Measurements from ENCODE around the gene PXYLP1. TPM values are rescaled to one million over a fixed set of nuclear protein-coding genes. Genes with fewer than 3 reads are reported as not detected.
"Not testable (repeated sequence)": the region's sequence is repeated elsewhere in the genome, so short reads cannot be mapped to it uniquely, and the experiment has no call there.

PXYLP1 gene
- total and polyA plus RNA-seq, 9 of the 15 experiments (the other 6 are each of a cell fraction or from before 2014, with no cell fraction given), result 0.80 to 2.9 (median 1.3) TPM

- H3K4me2 ChIP-seq (ENCODE audit: insufficient read depth, low read length); H3K36me3 ChIP-seq (ENCODE audit: control insufficient read depth, insufficient read depth, low read length); DNase-seq (ENCODE audit: extremely low read depth in 1 of 4, low spot score in 3 of 4); H3K9me3 ChIP-seq (replicated peaks; ENCODE audit: control insufficient read depth, insufficient read depth, low read depth, low read length); H3K9me1 ChIP-seq (ENCODE audit: control insufficient read depth, insufficient read depth, low read length); ATAC-seq; H3K27me3 ChIP-seq (ENCODE audit: control insufficient read depth in 2 of 2, insufficient read depth in 2 of 2, low read length in 2 of 2); H4K20me1 ChIP-seq (replicated peaks; ENCODE audit: control insufficient read depth, insufficient read depth, low read length); BruUV-seq (replicated peaks); H3K4me3 ChIP-seq; H3K79me2 ChIP-seq (ENCODE audit: control insufficient read depth, insufficient read depth, low read length); H3K9ac ChIP-seq (ENCODE audit: insufficient read depth in 1 of 2, low read depth in 2 of 2, low read length in 2 of 2); FAIRE-seq; H3K27ac ChIP-seq (ENCODE audit: extremely low read depth, low read depth, low read length); CTCF ChIA-PET (ENCODE audit: low intra/inter-chr PET ratio); H2AFZ ChIP-seq (ENCODE audit: low read depth, low read length): not testable (repeated sequence)
- TF ChIP-seq RBM25 (IDR thresholded peaks at IDR 0.05; ENCODE audit: low read depth, low read length, severe bottlenecking) (peak; percentile 44), BCOR (IDR thresholded peaks at IDR 0.05) (peak; percentile 90), ZNF146 (CRISPR knock-in tag; IDR thresholded peaks at IDR 0.05; ENCODE audit: unreplicated experiment) (peak; percentile 98), SMARCA5 (IDR thresholded peaks at IDR 0.05) (peak; percentile 64), KDM1A (IDR thresholded peaks at IDR 0.05) (peak; percentile 63 to 75; a peak in 3 of 4 replicates), HDAC2 (IDR thresholded peaks at IDR 0.05) (0 out of 2 replicates have a peak, but pooled peaks have one; percentile 14)
- WGBS (ENCODE audit: insufficient coverage, low coverage, missing lambda C conversion rate), result 90% methylated on average over 4 of the region's 4 CpGs
- H3K4me1 ChIP-seq (replicated peaks in 1 of 2; ENCODE audit: control insufficient read depth in 2 of 2, insufficient read depth in 2 of 2, low read length in 2 of 2), result peaks cover 16 to 27% of the 10 kb centered on the region in 2 experiments
- POLR2A ChIA-PET, result interaction anchor here (0.6 kb wide), 1 partner anchor 10 kb away, joined by 5 read pairs; no protein-coding TSS in a partner anchor
- intact Hi-C loops (cut with micrococcal nuclease) (loop anchor here (5.0 kb wide), 1 partner anchor 333 kb away; no protein-coding TSS in a partner anchor), in situ Hi-C loops (cut with MboI) (loop anchor here (5.0 kb wide), 2 partner anchors 138 to 248 kb away; no protein-coding TSS in a partner anchor)
Observed at GRCh38 chr3:141314415-141314814, 82.8 kb downstream of the PXYLP1 start.

GRCh38 chr3:141316851-141317250 is 85.2 kb downstream of the PXYLP1 start:
- Histone ChIP-seq H3K4me2 (ENCODE audit: insufficient read depth, low read length) (no peak overlapping the region), H3K9me1 (ENCODE audit: control insufficient read depth, insufficient read depth, low read length) (no peaks in the 10 kb centered on the region), H4K20me1 (replicated peaks; ENCODE audit: control insufficient read depth, insufficient read depth, low read length) (no peaks in the 10 kb centered on the region), H3K79me2 (ENCODE audit: control insufficient read depth, insufficient read depth, low read length) (no peaks in the 10 kb centered on the region), H3K9me3 (replicated peaks; ENCODE audit: control insufficient read depth, insufficient read depth, low read depth, low read length) (no peaks in the 10 kb centered on the region; the same call in 1 of the 2 replicates), H3K4me1 (replicated peaks in 1 of 2; ENCODE audit: control insufficient read depth in 2 of 2, insufficient read depth in 2 of 2, low read length in 2 of 2) (peaks cover 15 to 22% of the 10 kb centered on the region in 2 experiments), H3K4me3 (no peak overlapping the region), H3K9ac (ENCODE audit: insufficient read depth in 1 of 2, low read depth in 2 of 2, low read length in 2 of 2) (no peak overlapping the region), H3K36me3 (ENCODE audit: control insufficient read depth, insufficient read depth, low read length) (no peaks in the 10 kb centered on the region), H3K27ac (ENCODE audit: extremely low read depth, low read depth, low read length) (no peak overlapping the region), H3K27me3 (ENCODE audit: control insufficient read depth in 2 of 2, insufficient read depth in 2 of 2, low read length in 2 of 2) (no peaks in the 10 kb centered on the region), H2AFZ (ENCODE audit: low read depth, low read length) (no peak overlapping the region)
- no peak for FAIRE-seq
- intact Hi-C loops (cut with micrococcal nuclease) (no loop called here), in situ Hi-C loops (cut with MboI) (no loop called here)
- DNase-seq (ENCODE audit: extremely low read depth in 1 of 4, low spot score in 3 of 4), result no peak
- CTCF ChIA-PET (ENCODE audit: low intra/inter-chr PET ratio), result no interaction called here
- no peak for ATAC-seq
- TF ChIP-seq ZSCAN29 (IDR thresholded peaks at IDR 0.05) (no peak), RBM14 (IDR thresholded peaks at IDR 0.05; ENCODE audit: borderline replicate concordance, insufficient read depth, low read depth, low read length) (no peak), SRSF1 (IDR thresholded peaks at IDR 0.05; ENCODE audit: low read depth, low read length) (no peak), MAFF (IDR thresholded peaks at IDR 0.05; ENCODE audit: low read length) (peak; percentile 42; the same call in 1 of the 2 replicates), CREB3L1 (IDR thresholded peaks at IDR 0.05; ENCODE audit: borderline replicate concordance, low read depth) (no peak), MAFG (tag; conservative IDR thresholded peaks at IDR 0.05) (no peak), ZNF316 (IDR thresholded peaks at IDR 0.05) (peak; percentile 80), C11orf30 (IDR thresholded peaks at IDR 0.05; ENCODE audit: low read depth) (peak; percentile 58), CCNT2 (IDR thresholded peaks at IDR 0.05; ENCODE audit: borderline replicate concordance, extremely low read depth, insufficient read length, low read depth, low read length) (no peak)
- POLR2A ChIA-PET, result no interaction called here
- BruUV-seq (replicated peaks), result no TSS peak
- WGBS (ENCODE audit: insufficient coverage, low coverage, missing lambda C conversion rate), result 67% methylated on average over 1 of the region's 1 CpG

Data from K562 (cell line).